HepG2 (cell line): ENCODE data around the gene ISOC2. TPM values are rescaled to one million over a fixed set of nuclear protein-coding genes. Genes with fewer than 3 reads are reported as not detected.

Experiments used
- ATAC-seq: fragments of 200-7000 bp; cut with Tn5 transposase; 3 replicates; pipeline ENCODE4 v1.9.1; 2020; ENCODE audit warnings: mild to moderate bottlenecking, moderate library complexity
- BruUV-seq: library from RNA; stranded (reverse); fragments of 400-500 nt; replicated peaks from 2 replicates; lab custom pipeline; 2021; lab: Mats Ljungman, UMichigan
- CTCF ChIA-PET: fragments of 300-600 bp; formaldehyde crosslinking; extraction: SDS; loops from one replicate; lab custom pipeline; 2021; ENCODE audit warnings: low total read pairs, inconsistent platforms, low intra/inter-chr PET ratio; lab: Yijun Ruan, JAX
- POLR2A ChIA-PET: fragments of 350-600 bp; sonication (Branson Sonifier 250); formaldehyde crosslinking; loops from one replicate; lab custom pipeline; 2020; ENCODE audit warnings: antibody characterized with exemption, inconsistent platforms; lab: Yijun Ruan, JAX
- DNase-seq: peaks from one replicate; pipeline ENCODE4 v3.0.0-alpha.2; 2015; ENCODE audit warnings: low spot score
- FAIRE-seq: peaks from 3 replicates; lab custom pipeline; 2011; peaks lifted over from hg19 to GRCh38; lab: Jason Lieb, UNC
- H2AFZ ChIP-seq: one replicate; pipeline ENCODE4 v1.6.1; 2011; ENCODE audit warnings: low read length, inconsistent platforms
- H3K27ac ChIP-seq: fragments of 300-600 bp; 3 replicates; pipeline ENCODE4 v1.8.0; 2011; ENCODE audit warnings: mixed run types, mild to moderate bottlenecking, mixed read lengths, low read length, inconsistent platforms; ENCODE audit not compliant: insufficient read depth; ENCODE audit errors: extremely low read length
- H3K27me3 ChIP-seq, 2 experiments: fragments of 200-600 bp in 1 of 2; 2 replicates in 1 of 2; 3 replicates in 1 of 2; pipeline versions ENCODE4 v1.6.0 to v1.8.0; 2011; ENCODE audit warnings: low read length in 2 of 2, mild to moderate bottlenecking in 2 of 2, moderate library complexity in 2 of 2, inconsistent platforms in 1 of 2; ENCODE audit not compliant: insufficient read depth in 2 of 2, control insufficient read depth in 1 of 2
- H3K36me3 ChIP-seq, 2 experiments: fragments of 200-600 bp in 1 of 2; replicated peaks in 1 of 2; 2 replicates in 1 of 2; 3 replicates in 1 of 2; pipeline versions ENCODE4 v1.5.1 to v1.8.0; 2011; ENCODE audit warnings: low read length in 2 of 2, inconsistent platforms in 1 of 2; ENCODE audit not compliant: insufficient read depth in 2 of 2, control insufficient read depth in 1 of 2
- H3K4me1 ChIP-seq: 2 replicates; pipeline ENCODE4 v1.5.1; 2012; ENCODE audit warnings: low read length, inconsistent platforms; ENCODE audit not compliant: insufficient read depth
- H3K4me2 ChIP-seq: 2 replicates; pipeline ENCODE4 v1.6.0; 2011; ENCODE audit warnings: low read depth, low read length, inconsistent platforms
- H3K4me3 ChIP-seq, 3 experiments: fragments of 200-600 bp in 1 of 3; sonication (generic), shearing (Covaris generic) in 1 of 3; replicated peaks in 1 of 3; 2 replicates each; pipeline ENCODE4 v1.5.1; 2011 to 2016; ENCODE audit warnings: low read length in 3 of 3, inconsistent platforms in 2 of 3, low read depth in 2 of 3, mild to moderate bottlenecking in 2 of 3, control low read depth in 1 of 3, mixed read lengths in 1 of 3; ENCODE audit not compliant: insufficient read depth in 1 of 3
- H3K79me2 ChIP-seq: one replicate; pipeline ENCODE4 v1.6.1; 2011; ENCODE audit warnings: low read length, inconsistent platforms; ENCODE audit not compliant: insufficient read depth
- H3K9ac ChIP-seq: 2 replicates; pipeline ENCODE4 v1.6.0; 2011; ENCODE audit warnings: mild to moderate bottlenecking, low read depth, low read length, inconsistent platforms; ENCODE audit not compliant: insufficient read depth
- H3K9me3 ChIP-seq: 2 replicates; pipeline ENCODE4 v1.5.1; 2012; ENCODE audit warnings: mild to moderate bottlenecking, low read length
- H4K20me1 ChIP-seq: 2 replicates; pipeline ENCODE4 v1.6.0; 2011; ENCODE audit warnings: inconsistent platforms, mild to moderate bottlenecking, low read length, moderate library complexity; ENCODE audit not compliant: insufficient read depth
- ATF7 ChIP-seq, 2 experiments: fragments of 450-650 bp in 1 of 2; sonication (generic) in 1 of 2; formaldehyde crosslinking in 1 of 2; IDR thresholded peaks; 2 replicates each; pipeline versions ENCODE4 v1.4.0 to v1.6.1; 2016 to 2020; ENCODE audit warnings: antibody characterized with exemption in 1 of 2, mild to moderate bottlenecking in 1 of 2, missing genetic modification reagents in 1 of 2
- HHEX ChIP-seq: IDR thresholded peaks from 2 replicates; pipeline ENCODE4 v1.6.1; 2016; ENCODE audit warnings: control low read depth
- HNRNPH1 ChIP-seq: fragments of 200-400 bp; formaldehyde crosslinking; optimal IDR thresholded peaks from 2 replicates; pipeline ENCODE3; 2017; ENCODE audit warnings: mild to moderate bottlenecking, low read depth, low read length
- HOXD1 ChIP-seq: sonication (generic); formaldehyde crosslinking; IDR thresholded peaks from 2 replicates; pipeline ENCODE4 v1.5.0; 2020; ENCODE audit warnings: missing genetic modification reagents
- JARID2 ChIP-seq: sonication (generic); formaldehyde crosslinking; IDR thresholded peaks from 2 replicates; pipeline ENCODE4 v1.8.1; 2023; ENCODE audit warnings: missing genetic modification reagents, inconsistent platforms; ENCODE audit not compliant: insufficient replicate concordance
- MBNL3 ChIP-seq: fragments of 250-450 bp; sonication (Bioruptor Pico); conservative IDR thresholded peaks from 2 replicates; pipeline ENCODE4 v1.8.0; 2022; ENCODE audit warnings: mild to moderate bottlenecking, inconsistent platforms
- SP5 ChIP-seq: IDR thresholded peaks from 2 replicates; pipeline ENCODE4 v1.6.1; 2016; ENCODE audit warnings: low read depth, borderline replicate concordance
- TEF ChIP-seq: sonication (generic); formaldehyde crosslinking; IDR thresholded peaks from 2 replicates; pipeline ENCODE4 v1.5.0; 2020; ENCODE audit warnings: missing genetic modification reagents
- ZNF260 ChIP-seq: sonication (generic); formaldehyde crosslinking; IDR thresholded peaks from 2 replicates; pipeline ENCODE4 v1.4.0; 2020; ENCODE audit warnings: missing genetic modification reagents, low read depth, mild to moderate bottlenecking, borderline replicate concordance
- ZNF775 ChIP-seq: sonication (generic); formaldehyde crosslinking; IDR thresholded peaks from 2 replicates; pipeline ENCODE4 v1.4.0; 2020; ENCODE audit warnings: missing genetic modification reagents, mild to moderate bottlenecking, moderate library complexity, borderline replicate concordance
- WGBS: methylation state at CpG from one replicate; pipeline ENCODE4 v1.1.6; 2017; ENCODE audit warnings: low lambda C conversion rate; 5-methylcytosine and 5-hydroxymethylcytosine counted together
- in situ Hi-C: cut with HindIII; loops from 2 replicates; pipeline ENCODE4 v1.10.0; 2017; ENCODE audit warnings: low pct_unique_long_range_greater_than_20kb; ENCODE audit not compliant: extremely low pct_ligation_motif_present
- intact Hi-C: fragments of 100-400 bp; cut with micrococcal nuclease; formaldehyde crosslinking; loops from one replicate; pipeline ENCODE4 v1.10.0; 2022; ENCODE audit not compliant: unreplicated experiment
- polyA plus RNA-seq, 8 experiments: library from polyadenylated mRNA; depleted of rRNA in 3 of 8; stranded (reverse) in 7 of 8; unstranded in 1 of 8; fragments of >200 nt; fragmentation: Illumina TruSeq in 4 of 8; extraction: Trizol in 4 of 8; gene quantifications; 2 replicates each; pipeline versions ENCODE4 v1.2.1 to v1.2.3, GENCODE V29; 2011 to 2016; ENCODE audit warnings: low read depth in 4 of 8, missing spikeins in 1 of 8, mixed read lengths in 1 of 8; ENCODE audit not compliant: insufficient read depth in 1 of 8
- total RNA-seq, 5 experiments: library from RNA; depleted of rRNA; stranded (reverse); fragments of >200 nt; fragmentation: Illumina TruSeq; extraction: Trizol; gene quantifications; 2 replicates each; pipeline ENCODE4 v1.2.3, GENCODE V29; 2016; ENCODE audit warnings: low read depth in 1 of 5
- TF ChIP-seq, protein P1 (sequence below): sonication (generic); formaldehyde crosslinking; IDR thresholded peaks from 2 replicates; pipeline ENCODE4 v1.8.0; 2022; ENCODE audit warnings: mild to moderate bottlenecking, missing genetic modification reagents, borderline replicate concordance

Gene ISOC2
- total and polyA plus RNA-seq, 2 of the 13 experiments (the other 11 are each of a cell fraction or from before 2014, with no cell fraction given) = 76.8 to 105 TPM

- Histone ChIP-seq H3K9me3 (no peaks in the 10 kb centered on the region), H2AFZ (no peak overlapping the region), H4K20me1 (no peaks in the 10 kb centered on the region), H3K4me3 (no peak overlapping the region; a peak in 1 of 6 replicates), H3K4me2 (peak overlapping the region; percentile 39; the same call in 1 of the 2 replicates), H3K9ac (no peak overlapping the region), H3K79me2 (peaks cover 17% of the 10 kb centered on the region), H3K27me3 (no peaks in the 10 kb centered on the region; a peak in 1 of 5 replicates), H3K36me3 (no peaks in the 10 kb centered on the region), H3K4me1 (peaks cover 75% of the 10 kb centered on the region), H3K27ac (no peak overlapping the region)
- no TSS peak for BruUV-seq
- ATAC-seq (no peak), FAIRE-seq (no peak), DNase-seq (no peak)
- in situ Hi-C loops = no loop called here
- intact Hi-C loops = no loop called here
- TF ChIP-seq HHEX (CRISPR knock-in tag) (no peak), JARID2 (no peak), ATF7 (IDR thresholded peaks at IDR 0.05) (no peak), ATF7 (CRISPR knock-in tag; IDR thresholded peaks at IDR 0.05) (no peak), ZNF260 (CRISPR knock-in tag) (no peak), ZNF775 (CRISPR knock-in tag) (no peak), HNRNPH1 (no peak), MBNL3 (CRISPR knock-in tag) (no peak), TEF (CRISPR knock-in tag) (no peak), HOXD1 (CRISPR knock-in tag) (no peak), SP5 (CRISPR knock-in tag) (no peak)
- TF ChIP-seq, protein P1, sequence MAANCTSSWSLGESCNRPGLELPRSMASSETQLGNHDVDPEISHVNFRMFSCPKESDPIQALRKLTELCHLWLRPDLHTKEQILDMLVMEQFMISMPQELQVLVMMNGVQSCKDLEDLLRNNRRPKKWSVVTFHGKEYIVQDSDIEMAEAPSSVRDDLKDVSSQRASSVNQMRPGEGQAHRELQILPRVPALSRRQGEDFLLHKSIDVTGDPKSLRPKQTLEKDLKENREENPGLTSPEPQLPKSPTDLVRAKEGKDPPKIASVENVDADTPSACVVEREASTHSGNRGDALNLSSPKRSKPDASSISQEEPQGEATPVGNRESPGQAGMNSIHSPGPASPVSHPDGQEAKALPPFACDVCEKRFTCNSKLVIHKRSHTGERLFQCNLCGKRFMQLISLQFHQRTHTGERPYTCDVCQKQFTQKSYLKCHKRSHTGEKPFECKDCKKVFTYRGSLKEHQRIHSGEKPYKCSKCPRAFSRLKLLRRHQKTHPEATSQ = no peak
- ChIA-PET POLR2A (no interaction called here), CTCF (no interaction called here)
- 60% methylated on average over 2 of the region's 15 CpGs for WGBS
Measured at GRCh38 chr19:55463583-55464031, 2.2 kb upstream of the ISOC2 start.
